Activated B cell treated with CpG ODN at 0.5 μM for 24 hours (primary cell): ENCODE measurements around the gene FADS1. TPM values are rescaled to one million over a fixed set of nuclear protein-coding genes. Genes with fewer than 3 reads are reported as not detected.

Source experiments
- ATAC-seq: fragments of 200-7000 bp; cut with Tn5 transposase; one replicate; pipeline ENCODE4 v1.10.0; 2021; ENCODE audit warnings: low read depth, mild to moderate bottlenecking, moderate library complexity
- CTCF ChIA-PET: fragments of 350-600 bp; sonication (Branson Sonifier 250); formaldehyde crosslinking; loops from one replicate; lab custom pipeline; 2021; ENCODE audit warnings: antibody characterized with exemption; lab: Charles Lee
- POLR2A ChIA-PET: fragments of 350-600 bp; sonication (Branson Sonifier 250); formaldehyde crosslinking; loops from one replicate; lab custom pipeline; 2021; ENCODE audit warnings: antibody characterized with exemption; lab: Charles Lee
- DNase-seq: peaks from one replicate; pipeline ENCODE4 v3.0.0; 2022
- H3K27ac Mint-ChIP-seq: one replicate; pipeline ENCODE4 v1.8.0; 2020; ENCODE audit warnings: mixed read lengths
- H3K27me3 Mint-ChIP-seq: one replicate; pipeline ENCODE4 v1.8.0; 2021; ENCODE audit warnings: mixed read lengths
- H3K36me3 Mint-ChIP-seq: one replicate; pipeline ENCODE4 v1.8.0; 2021; ENCODE audit warnings: low read depth, mixed read lengths
- H3K4me1 Mint-ChIP-seq: one replicate; pipeline ENCODE4 v1.8.0; 2021; ENCODE audit warnings: mixed read lengths
- H3K4me3 Mint-ChIP-seq: one replicate; pipeline ENCODE4 v1.8.0; 2020; ENCODE audit warnings: mild to moderate bottlenecking, mixed read lengths
- H3K9me3 Mint-ChIP-seq: one replicate; pipeline ENCODE4 v1.8.0; 2020; ENCODE audit warnings: mixed read lengths
- CTCF ChIP-seq: fragments of 200-600 bp; IDR thresholded peaks from one replicate; pipeline ENCODE4 v1.8.0; 2022; ENCODE audit warnings: antibody characterized with exemption, mild to moderate bottlenecking
- intact Hi-C: fragments of 100-400 bp; cut with micrococcal nuclease; formaldehyde crosslinking; loops from one replicate; pipeline ENCODE4 v1.15.1; 2024
- total RNA-seq: library from RNA; stranded (reverse); gene quantifications from 2 replicates; pipeline ENCODE4 v1.2.3, GENCODE V29; 2022

FADS1 gene
- total RNA-seq, 1 donor from 2014 or later = 23.3 TPM

- H3K36me3 Mint-ChIP-seq = peaks cover 6% of the 10 kb centered on the region
- H3K4me3 Mint-ChIP-seq = no peak overlapping the region
- H3K4me1 Mint-ChIP-seq = no peaks in the 10 kb centered on the region
- H3K9me3 Mint-ChIP-seq = no peaks in the 10 kb centered on the region
- no peak for DNase-seq
- TF ChIP-seq CTCF = no peak
- H3K27ac Mint-ChIP-seq = no peak overlapping the region
- POLR2A ChIA-PET = no interaction called here
- intact Hi-C loops = no loop called here
- CTCF ChIA-PET = no interaction called here
- no peak for ATAC-seq
- H3K27me3 Mint-ChIP-seq = no peaks in the 10 kb centered on the region
Measured at GRCh38 chr11:61862714-61863547, 46.1 kb upstream of the FADS1 start.

- Mint-ChIP-seq H3K36me3 (peaks cover 6% of the 10 kb centered on the region), H3K4me3 (no peak overlapping the region), H3K4me1 (no peaks in the 10 kb centered on the region), H3K9me3 (no peaks in the 10 kb centered on the region), H3K27ac (no peak overlapping the region), H3K27me3 (no peaks in the 10 kb centered on the region)
- ATAC-seq = no peak
- no peak for TF ChIP-seq CTCF
- intact Hi-C loops = no loop called here
- no peak for DNase-seq
- POLR2A ChIA-PET = no interaction called here
- CTCF ChIA-PET = no interaction called here
Measured at GRCh38 chr11:61861634-61862033, 44.8 kb upstream of the FADS1 start.

GRCh38 chr11:61860054-61860903 lies 43.5 kb upstream of the FADS1 start:
- ATAC-seq (no peak), DNase-seq (no peak)
- no peaks in the 10 kb centered on the region for H3K27me3 Mint-ChIP-seq
- no peak overlapping the region for H3K27ac Mint-ChIP-seq
- intact Hi-C loops = no loop called here
- no peak overlapping the region for H3K4me3 Mint-ChIP-seq
- no peaks in the 10 kb centered on the region for H3K4me1 Mint-ChIP-seq
- CTCF ChIA-PET = no interaction called here
- no peak for TF ChIP-seq CTCF
- H3K36me3 Mint-ChIP-seq = peaks cover 6% of the 10 kb centered on the region
- H3K9me3 Mint-ChIP-seq = no peaks in the 10 kb centered on the region
- POLR2A ChIA-PET = no interaction called here

GRCh38 chr11:61855939-61856680 lies 39.3 kb upstream of the FADS1 start:
- Mint-ChIP-seq H3K9me3 (no peaks in the 10 kb centered on the region), H3K27ac (no peak overlapping the region), H3K4me3 (no peak overlapping the region), H3K4me1 (no peaks in the 10 kb centered on the region), H3K36me3 (peaks cover 6% of the 10 kb centered on the region), H3K27me3 (no peaks in the 10 kb centered on the region)
- intact Hi-C loops = no loop called here
- ATAC-seq (no peak), DNase-seq (no peak)
- POLR2A ChIA-PET = no interaction called here
- TF ChIP-seq CTCF = no peak
- CTCF ChIA-PET = no interaction called here
